Thoracic aorta (tissue), 2 donors: ENCODE data around the gene POGLUT2. TPM values are rescaled to one million over a fixed set of nuclear protein-coding genes. Genes with fewer than 3 reads are reported as not detected.

Source experiments
- ATAC-seq: fragments of 150-250 bp; one replicate; pipeline ENCODE4 v1.8.0; 2017; ENCODE audit warnings: low read depth; ENCODE audit not compliant: insufficient number of reproducible peaks, low FRiP score
- DNase-seq: peaks from one replicate; pipeline ENCODE4 v3.0.0-alpha.2; 2020; ENCODE audit warnings: low spot score
- H3K27ac ChIP-seq, 2 donors: fragments of 200-600 bp; sonication (generic); 1 replicate in 1 of 2; 2 replicates in 1 of 2; pipeline ENCODE4 v1.5.1; 2016; ENCODE audit warnings: mild to moderate bottlenecking in 2 of 2, moderate library complexity in 2 of 2
- H3K27me3 ChIP-seq: fragments of 200-600 bp; sonication (generic); replicated peaks from 2 replicates; pipeline ENCODE4 v1.6.0; 2016; ENCODE audit warnings: mild to moderate bottlenecking; ENCODE audit not compliant: insufficient read depth
- H3K36me3 ChIP-seq: fragments of 200-600 bp; sonication (generic); one replicate; pipeline ENCODE4 v1.5.1; 2016
- H3K4me1 ChIP-seq, 2 donors: fragments of 200-600 bp; sonication (generic); 1 replicate in 1 of 2; 2 replicates in 1 of 2; pipeline versions ENCODE4 v1.5.1 to v1.6.0; 2016; ENCODE audit warnings: low read depth in 2 of 2, mild to moderate bottlenecking in 1 of 2; ENCODE audit not compliant: control insufficient read depth in 1 of 2
- H3K4me3 ChIP-seq: fragments of 200-600 bp; sonication (generic); 2 replicates; pipeline ENCODE4 v1.5.1; 2016; ENCODE audit warnings: mild to moderate bottlenecking
- H3K9me3 ChIP-seq: fragments of 200-600 bp; sonication (generic); 2 replicates; pipeline ENCODE4 v1.5.1; 2016
- total RNA-seq, 2 donors: library from RNA; depleted of rRNA; stranded (reverse); fragments of >200 nt; gene quantifications; one replicate each; pipeline versions ENCODE4 v1.1.0 to v1.2.3, GENCODE V29; 2016
- TF ChIP-seq, protein P1 (sequence below): fragments of 200-600 bp; sonication (generic); IDR thresholded peaks from one replicate; pipeline ENCODE4 v1.5.1; 2019; ENCODE audit warnings: antibody characterized with exemption

Gene POGLUT2
- total RNA-seq, 2 donors from 2014 or later, result 7.3 to 11.9 TPM

DNA sequence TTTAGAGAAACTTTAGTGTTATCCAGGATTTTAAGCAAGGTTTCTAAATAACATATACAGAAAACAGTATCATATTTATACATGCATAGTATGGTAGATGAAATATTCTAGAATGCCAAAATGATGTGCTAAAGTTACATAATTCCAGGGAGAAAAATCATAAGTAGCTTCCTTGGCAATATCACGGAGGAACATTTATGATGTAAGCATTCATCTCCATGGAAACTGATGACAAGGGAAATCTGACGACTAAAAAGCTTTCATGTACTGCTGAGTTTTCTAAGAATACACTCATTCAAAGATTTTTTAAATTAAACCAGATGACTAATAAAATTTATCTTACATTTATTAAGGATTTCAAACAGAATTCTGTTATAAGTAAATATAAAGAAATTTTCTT is 29.9 kb downstream of the POGLUT2 start:
- Histone ChIP-seq H3K4me3 (no peak overlapping the region), H3K9me3 (no peaks in the 10 kb centered on the region), H3K4me1 (peaks cover 4 to 8% of the 10 kb centered on the region in 2 donors), H3K27ac (no peak overlapping the region), H3K36me3 (peaks cover 4% of the 10 kb centered on the region), H3K27me3 (no peaks in the 10 kb centered on the region)
- TF ChIP-seq, protein P1, sequence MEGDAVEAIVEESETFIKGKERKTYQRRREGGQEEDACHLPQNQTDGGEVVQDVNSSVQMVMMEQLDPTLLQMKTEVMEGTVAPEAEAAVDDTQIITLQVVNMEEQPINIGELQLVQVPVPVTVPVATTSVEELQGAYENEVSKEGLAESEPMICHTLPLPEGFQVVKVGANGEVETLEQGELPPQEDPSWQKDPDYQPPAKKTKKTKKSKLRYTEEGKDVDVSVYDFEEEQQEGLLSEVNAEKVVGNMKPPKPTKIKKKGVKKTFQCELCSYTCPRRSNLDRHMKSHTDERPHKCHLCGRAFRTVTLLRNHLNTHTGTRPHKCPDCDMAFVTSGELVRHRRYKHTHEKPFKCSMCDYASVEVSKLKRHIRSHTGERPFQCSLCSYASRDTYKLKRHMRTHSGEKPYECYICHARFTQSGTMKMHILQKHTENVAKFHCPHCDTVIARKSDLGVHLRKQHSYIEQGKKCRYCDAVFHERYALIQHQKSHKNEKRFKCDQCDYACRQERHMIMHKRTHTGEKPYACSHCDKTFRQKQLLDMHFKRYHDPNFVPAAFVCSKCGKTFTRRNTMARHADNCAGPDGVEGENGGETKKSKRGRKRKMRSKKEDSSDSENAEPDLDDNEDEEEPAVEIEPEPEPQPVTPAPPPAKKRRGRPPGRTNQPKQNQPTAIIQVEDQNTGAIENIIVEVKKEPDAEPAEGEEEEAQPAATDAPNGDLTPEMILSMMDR, result no peak
- DNase-seq (no peak), ATAC-seq (no peak)

DNA sequence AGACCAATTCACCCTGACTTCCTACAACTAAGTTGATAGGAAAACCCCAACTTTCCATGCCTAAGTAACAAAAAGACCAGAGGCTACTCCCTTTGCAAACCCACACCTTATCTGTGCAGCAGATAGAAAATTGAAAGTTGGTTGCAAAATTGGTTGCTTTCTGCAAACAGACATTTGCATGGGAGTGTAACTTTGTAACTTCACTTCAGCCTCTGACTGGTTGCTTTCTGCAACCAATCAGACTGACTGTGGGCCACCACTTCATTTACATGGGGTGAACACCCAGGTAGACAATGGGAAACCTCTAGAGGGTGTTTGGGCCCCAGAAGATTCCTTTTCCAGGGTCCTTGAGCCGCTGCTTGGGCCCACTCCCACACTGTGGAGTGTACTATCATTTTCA is 35.0 kb downstream of the POGLUT2 start:
- no peaks in the 10 kb centered on the region for H3K27me3 ChIP-seq
- no peaks in the 10 kb centered on the region for H3K9me3 ChIP-seq
- TF ChIP-seq, protein P1, result no peak
- DNase-seq (no peak), ATAC-seq (no peak)
- H3K36me3 ChIP-seq, result peaks cover 4% of the 10 kb centered on the region
- no peak overlapping the region for H3K27ac ChIP-seq
- H3K4me1 ChIP-seq, result no peaks in the 10 kb centered on the region
- no peak overlapping the region for H3K4me3 ChIP-seq

DNA sequence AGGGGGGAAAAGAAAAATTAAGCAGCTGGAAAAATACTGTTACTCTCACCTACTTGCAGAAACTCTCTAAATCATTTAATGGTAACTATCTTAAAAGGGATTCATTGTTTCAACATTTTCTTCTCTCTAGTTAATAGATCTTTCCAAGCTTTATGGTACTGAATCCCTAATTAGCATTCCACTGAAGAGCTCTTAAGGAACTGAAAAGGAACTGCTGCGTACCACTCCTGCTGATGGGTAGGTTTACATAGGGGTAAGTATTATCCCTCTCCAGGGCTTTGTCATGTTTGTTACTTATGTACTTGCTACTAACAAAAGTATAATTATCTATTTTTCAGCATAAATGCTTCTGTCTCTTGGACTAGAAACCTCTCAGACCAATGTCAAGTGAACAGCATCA is 37.7 kb downstream of the POGLUT2 start:
- Histone ChIP-seq H3K4me1 (no peaks in the 10 kb centered on the region), H3K4me3 (no peak overlapping the region), H3K9me3 (no peaks in the 10 kb centered on the region), H3K27ac (no peak overlapping the region), H3K27me3 (no peaks in the 10 kb centered on the region), H3K36me3 (no peaks in the 10 kb centered on the region)
- DNase-seq, result no peak
- ATAC-seq, result no peak
- TF ChIP-seq, protein P1, result no peak

DNA sequence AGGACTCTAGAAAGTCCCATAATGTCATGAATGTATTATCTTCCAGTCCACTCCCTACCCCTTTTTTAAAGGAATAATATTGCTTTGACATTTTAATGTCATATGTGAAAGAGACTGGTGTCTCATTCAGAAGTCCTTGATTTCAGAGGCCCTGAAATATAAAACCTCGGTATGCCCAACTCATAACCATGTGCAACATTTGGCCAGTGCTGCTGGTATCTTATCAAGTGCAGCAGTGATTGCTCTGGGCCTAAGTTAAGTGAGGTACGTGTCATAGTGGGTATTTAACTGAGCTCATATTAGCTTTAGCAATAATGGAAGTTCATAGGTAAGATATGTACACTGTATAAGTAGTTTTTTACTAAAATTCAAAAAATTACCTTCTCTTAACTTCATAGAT is 39.9 kb downstream of the POGLUT2 start:
- H3K27ac ChIP-seq, result no peak overlapping the region
- TF ChIP-seq, protein P1, result no peak
- ATAC-seq, result no peak

DNA sequence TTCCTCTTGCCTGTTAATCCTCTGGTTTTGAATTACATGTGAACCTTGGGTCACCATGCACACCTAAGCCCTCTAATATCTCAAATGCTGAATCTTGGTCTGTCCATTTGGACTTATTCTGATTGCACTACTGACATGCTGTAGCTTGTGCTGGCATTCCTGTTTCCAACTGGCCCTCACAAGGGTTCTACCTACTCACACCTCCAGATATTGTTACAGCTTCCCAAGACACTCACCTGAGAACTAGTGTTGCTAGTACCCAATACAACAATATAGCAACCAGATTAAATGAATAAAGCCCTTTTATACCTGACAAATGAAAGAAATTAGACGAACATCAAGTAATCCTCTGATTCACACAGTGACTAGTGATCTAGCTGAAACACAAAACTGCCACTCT is 41.8 kb downstream of the POGLUT2 start:
- no peaks in the 10 kb centered on the region for H3K36me3 ChIP-seq
- ATAC-seq (no peak), DNase-seq (no peak)
- no peaks in the 10 kb centered on the region for H3K4me1 ChIP-seq
- TF ChIP-seq, protein P1, result no peak
- H3K27ac ChIP-seq, result no peak overlapping the region
- no peaks in the 10 kb centered on the region for H3K27me3 ChIP-seq
- no peaks in the 10 kb centered on the region for H3K9me3 ChIP-seq
- no peak overlapping the region for H3K4me3 ChIP-seq

More for the DNA sequence above, 39.9 kb downstream of the POGLUT2 start:
- Histone ChIP-seq H3K4me3 (no peak overlapping the region), H3K36me3 (no peaks in the 10 kb centered on the region), H3K4me1 (no peaks in the 10 kb centered on the region), H3K9me3 (no peaks in the 10 kb centered on the region), H3K27me3 (no peaks in the 10 kb centered on the region)
- no peak for DNase-seq
